CD8-positive, alpha-beta memory T cell (primary cell): ENCODE results near the gene GTF2A2. TPM values are rescaled to one million over a fixed set of nuclear protein-coding genes. Genes with fewer than 3 reads are reported as not detected.

Experiments
- CTCF ChIA-PET: fragments of 350-600 bp; sonication (Branson Sonifier 250); formaldehyde crosslinking; loops from one replicate; lab custom pipeline; 2021; ENCODE audit warnings: antibody characterized with exemption; lab: Charles Lee
- POLR2A ChIA-PET: fragments of 350-600 bp; sonication (Branson Sonifier 250); formaldehyde crosslinking; loops from one replicate; lab custom pipeline; 2021; ENCODE audit warnings: antibody characterized with exemption; lab: Charles Lee
- DNase-seq, 5 donors: peaks; one replicate each; pipeline versions ENCODE4 v3.0.0 to v3.0.0-alpha.2; 2020 to 2022; ENCODE audit warnings: mixed read lengths in 1 of 5
- H3K27ac ChIP-seq: one replicate; pipeline ENCODE4 v1.7.0; 2013; ENCODE audit warnings: low read depth, mild to moderate bottlenecking, low read length, moderate library complexity
- H3K27me3 ChIP-seq: 2 replicates; pipeline ENCODE4 v1.7.0; 2013; ENCODE audit warnings: low read length, mild to moderate bottlenecking; ENCODE audit not compliant: insufficient read depth, poor library complexity, severe bottlenecking
- H3K36me3 ChIP-seq: 2 replicates; pipeline ENCODE4 v1.7.0; 2013; ENCODE audit warnings: mild to moderate bottlenecking, low read length, moderate library complexity; ENCODE audit not compliant: insufficient read depth
- H3K4me1 ChIP-seq: 2 replicates; pipeline ENCODE4 v1.7.0; 2013; ENCODE audit warnings: mild to moderate bottlenecking, low read length, moderate library complexity; ENCODE audit not compliant: insufficient read depth
- H3K4me3 ChIP-seq: 2 replicates; pipeline ENCODE4 v1.7.0; 2013; ENCODE audit warnings: mild to moderate bottlenecking, low read length
- H3K9me3 ChIP-seq: 2 replicates; pipeline ENCODE4 v1.7.0; 2013; ENCODE audit warnings: mild to moderate bottlenecking, low read length
- H3K27ac Mint-ChIP-seq, 8 donors: one replicate each; pipeline ENCODE4 v1.8.0; 2020 to 2021; ENCODE audit warnings: mixed read lengths in 8 of 8, mild to moderate bottlenecking in 6 of 8, inconsistent platforms in 3 of 8, moderate library complexity in 3 of 8
- H3K27me3 Mint-ChIP-seq, 2 donors: one replicate each; pipeline ENCODE4 v1.8.0; 2020 to 2021; ENCODE audit warnings: mixed read lengths in 2 of 2, mild to moderate bottlenecking in 1 of 2, moderate library complexity in 1 of 2
- H3K36me3 Mint-ChIP-seq, 3 donors: one replicate each; pipeline ENCODE4 v1.8.0; 2020 to 2021; ENCODE audit warnings: mixed read lengths in 3 of 3, inconsistent platforms in 1 of 3, mild to moderate bottlenecking in 1 of 3
- H3K4me1 Mint-ChIP-seq, 3 donors: one replicate each; pipeline ENCODE4 v1.8.0; 2020 to 2021; ENCODE audit warnings: mixed read lengths in 3 of 3, inconsistent platforms in 1 of 3, mild to moderate bottlenecking in 1 of 3
- H3K4me3 Mint-ChIP-seq, 7 donors: one replicate each; pipeline ENCODE4 v1.8.0; 2020 to 2021; ENCODE audit warnings: mixed read lengths in 7 of 7, mild to moderate bottlenecking in 6 of 7, moderate library complexity in 4 of 7, inconsistent platforms in 2 of 7
- H3K9me3 Mint-ChIP-seq, 5 donors: one replicate each; pipeline ENCODE4 v1.8.0; 2020 to 2022; ENCODE audit warnings: mixed read lengths in 5 of 5, mild to moderate bottlenecking in 3 of 5, moderate library complexity in 2 of 5, inconsistent platforms in 1 of 5
- polyA plus RNA-seq: library from polyadenylated mRNA; unstranded; fragments of 300-500 nt; fragmentation: Illumina TruSeq; gene quantifications from one replicate; pipeline ENCODE4 v1.2.3, GENCODE V29; 2021
- total RNA-seq, 2 experiments: library from RNA; stranded (reverse); gene quantifications; one replicate each; pipeline ENCODE4 v1.2.3, GENCODE V29; 2021

GTF2A2 gene
- total and polyA plus RNA-seq, 3 experiments from 2014 or later, result 134 to 230 (median 228) TPM

DNA sequence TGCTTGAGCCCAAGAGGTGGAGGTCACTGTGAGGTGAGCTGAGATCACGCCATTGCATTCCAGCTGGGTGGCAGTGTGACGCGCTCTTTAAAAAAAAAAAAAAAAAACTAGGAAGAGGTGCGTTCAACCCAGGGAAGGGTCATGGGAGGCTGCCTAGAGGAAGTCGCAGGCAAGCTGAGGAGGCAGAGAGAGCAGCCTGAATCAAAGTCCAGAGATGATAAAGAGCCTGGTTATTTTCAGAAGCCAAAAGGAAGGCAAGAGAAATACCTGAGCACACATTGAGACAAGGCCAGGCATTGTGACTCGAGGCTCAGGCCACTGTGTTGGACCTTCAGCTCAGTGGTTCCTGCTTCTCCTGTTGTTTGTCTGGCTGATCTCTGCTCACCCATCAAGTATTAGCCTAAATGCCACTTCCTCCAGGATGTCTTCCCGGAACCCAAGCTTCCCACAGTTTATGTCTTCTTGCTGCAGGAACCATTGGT lies 61.8 kb downstream of the GTF2A2 start:
- DNase-seq, result no peak
- Mint-ChIP-seq H3K36me3 (peaks cover 0 to 5% (median 2%) of the 10 kb centered on the region in 3 donors), H3K27me3 (peaks cover 10 to 23% of the 10 kb centered on the region in 2 donors), H3K27ac (no peak overlapping the region), H3K9me3 (peaks cover 0 to 4% (median 0%) of the 10 kb centered on the region in 5 donors), H3K4me3 (no peak overlapping the region), H3K4me1 (peaks cover 0 to 10% (median 9%) of the 10 kb centered on the region in 3 donors)
- Histone ChIP-seq H3K4me3 (no peak overlapping the region), H3K36me3 (no peaks in the 10 kb centered on the region), H3K4me1 (no peaks in the 10 kb centered on the region), H3K27ac (no peak overlapping the region), H3K27me3 (no peaks in the 10 kb centered on the region), H3K9me3 (no peaks in the 10 kb centered on the region)
- CTCF ChIA-PET, result no interaction called here
- POLR2A ChIA-PET, result no interaction called here

DNA sequence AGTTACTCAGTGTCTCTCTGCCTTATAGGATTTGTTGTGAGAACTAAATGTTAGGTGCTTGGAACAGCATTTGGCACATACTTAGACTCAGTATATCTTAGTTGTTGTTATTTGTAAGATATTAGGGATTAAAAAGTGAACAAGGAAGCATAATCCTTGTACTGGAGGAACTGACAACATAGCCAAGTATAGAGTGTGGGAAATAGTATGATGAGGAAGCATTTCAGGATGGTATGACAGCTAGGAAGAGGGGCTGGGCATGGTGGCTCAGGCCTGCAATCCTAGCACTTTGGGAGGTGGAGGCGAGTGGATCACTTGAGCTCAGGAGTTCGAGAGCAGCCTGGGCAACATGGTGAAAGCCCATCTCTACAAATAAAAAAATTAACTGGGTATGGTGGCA lies 62.3 kb downstream of the GTF2A2 start:
- ChIA-PET POLR2A (no interaction called here), CTCF (no interaction called here)
- H3K4me3 Mint-ChIP-seq, result no peak overlapping the region
- H3K36me3 ChIP-seq, result no peaks in the 10 kb centered on the region
- H3K4me3 ChIP-seq, result no peak overlapping the region
- H3K4me1 ChIP-seq, result no peaks in the 10 kb centered on the region
- peaks cover 2 to 13% (median 12%) of the 10 kb centered on the region in 3 donors for H3K4me1 Mint-ChIP-seq
- peaks cover 0 to 3% (median under 1%) of the 10 kb centered on the region in 3 donors for H3K36me3 Mint-ChIP-seq
- H3K27me3 ChIP-seq, result no peaks in the 10 kb centered on the region
- no peaks in the 10 kb centered on the region for H3K9me3 ChIP-seq
- H3K27ac ChIP-seq, result no peak overlapping the region
- H3K27ac Mint-ChIP-seq, result no peak overlapping the region
- H3K9me3 Mint-ChIP-seq, result peaks cover 0 to 2% (median 0%) of the 10 kb centered on the region in 5 donors
- H3K27me3 Mint-ChIP-seq, result peaks cover 12 to 22% of the 10 kb centered on the region in 2 donors
- DNase-seq, result no peak

DNA sequence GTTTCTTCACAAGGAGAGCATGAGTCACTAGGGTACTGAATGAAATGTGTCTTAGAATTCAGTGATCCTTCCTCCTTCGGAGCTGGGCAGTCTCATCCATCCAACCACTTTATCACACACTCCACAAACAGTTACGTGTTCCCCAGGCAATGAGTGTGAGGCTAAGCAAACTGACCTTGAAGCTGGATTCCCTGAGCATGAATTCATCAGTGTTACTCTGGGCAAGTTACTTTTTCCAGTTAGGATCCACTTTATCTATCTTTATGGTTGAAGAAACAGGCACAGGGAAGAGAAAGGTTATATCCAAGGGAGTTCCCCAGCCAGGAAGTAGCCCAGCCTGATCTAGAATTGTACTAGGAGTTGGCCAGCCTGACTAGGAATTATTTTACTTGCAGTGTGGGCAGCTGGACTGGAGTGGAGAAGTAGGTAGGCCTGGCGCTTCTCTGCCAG lies 62.8 kb downstream of the GTF2A2 start:
- Histone ChIP-seq H3K36me3 (no peaks in the 10 kb centered on the region), H3K4me3 (no peak overlapping the region), H3K27ac (no peak overlapping the region), H3K4me1 (no peaks in the 10 kb centered on the region), H3K27me3 (no peaks in the 10 kb centered on the region), H3K9me3 (no peaks in the 10 kb centered on the region)
- Mint-ChIP-seq H3K4me3 (no peak overlapping the region), H3K9me3 (no peaks in the 10 kb centered on the region), H3K4me1 (peaks cover 2 to 14% (median 14%) of the 10 kb centered on the region in 3 donors), H3K27me3 (peaks cover 11 to 22% of the 10 kb centered on the region in 2 donors), H3K27ac (no peak overlapping the region), H3K36me3 (no peaks in the 10 kb centered on the region)
- CTCF ChIA-PET, result interaction anchor here (1.1 kb wide), 1 partner anchor 11 kb away, joined by 3 read pairs; no protein-coding TSS in a partner anchor
- POLR2A ChIA-PET, result no interaction called here
- no peak for DNase-seq

DNA sequence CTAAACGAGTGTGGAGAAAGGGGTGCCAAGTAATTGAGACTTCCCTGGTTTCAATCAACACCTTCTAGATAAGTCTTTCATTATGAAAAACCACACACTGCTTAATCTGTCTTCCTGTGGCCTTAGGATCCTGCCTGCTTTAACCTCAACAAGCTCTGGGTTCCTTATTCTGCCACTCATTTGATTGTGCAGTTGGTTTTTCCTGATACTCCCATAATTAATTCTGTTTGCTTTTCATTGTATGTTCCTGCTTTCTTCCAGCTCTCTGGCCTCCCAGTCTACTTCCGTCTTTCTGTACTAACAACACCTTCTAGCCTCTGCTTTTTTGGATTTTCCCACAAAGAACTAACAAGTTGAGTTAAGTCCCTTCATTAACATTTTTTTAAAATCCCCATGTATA lies 66.0 kb downstream of the GTF2A2 start:
- Mint-ChIP-seq H3K9me3 (no peaks in the 10 kb centered on the region), H3K4me3 (no peak overlapping the region), H3K4me1 (peaks cover 2 to 14% (median 14%) of the 10 kb centered on the region in 3 donors), H3K27me3 (peaks cover 4 to 15% of the 10 kb centered on the region in 2 donors), H3K36me3 (no peaks in the 10 kb centered on the region), H3K27ac (no peak overlapping the region)
- CTCF ChIA-PET, result no interaction called here
- no peaks in the 10 kb centered on the region for H3K4me1 ChIP-seq
- no peaks in the 10 kb centered on the region for H3K9me3 ChIP-seq
- no peaks in the 10 kb centered on the region for H3K27me3 ChIP-seq
- POLR2A ChIA-PET, result interaction anchor here (0.7 kb wide), 1 partner anchor 17 kb away, joined by 9 read pairs; no protein-coding TSS in a partner anchor
- H3K27ac ChIP-seq, result no peak overlapping the region
- H3K36me3 ChIP-seq, result no peaks in the 10 kb centered on the region
- no peak for DNase-seq
- no peak overlapping the region for H3K4me3 ChIP-seq

DNA sequence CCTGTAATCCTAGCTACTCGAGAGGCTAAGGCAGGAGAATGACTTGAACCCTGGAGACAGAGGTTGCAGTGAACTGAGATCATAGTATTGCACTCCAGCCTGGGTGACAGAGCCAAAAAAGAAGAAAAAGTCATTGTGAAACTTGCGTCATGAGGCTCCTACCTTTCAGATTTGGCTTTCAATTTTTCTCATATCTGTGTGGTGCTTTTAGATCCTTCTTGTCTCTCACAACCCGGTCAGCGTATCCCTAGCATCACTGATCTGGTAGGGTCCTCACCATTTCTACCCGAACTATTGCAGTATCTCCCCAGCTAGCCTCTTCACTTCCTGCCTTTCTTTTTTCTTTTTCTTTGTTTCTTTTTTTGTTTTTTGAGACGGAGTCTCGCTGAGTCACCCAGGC lies 67.3 kb downstream of the GTF2A2 start:
- peak overlapping the region in 3 of 7 donors; percentile 29 to 69 (median 55) for H3K4me3 Mint-ChIP-seq
- peaks cover 4 to 15% of the 10 kb centered on the region in 2 donors for H3K27me3 Mint-ChIP-seq
- no peak for DNase-seq
- ChIA-PET POLR2A (no interaction called here), CTCF (no interaction called here)
- Histone ChIP-seq H3K27me3 (no peaks in the 10 kb centered on the region), H3K4me1 (no peaks in the 10 kb centered on the region), H3K4me3 (no peak overlapping the region), H3K36me3 (no peaks in the 10 kb centered on the region), H3K9me3 (no peaks in the 10 kb centered on the region), H3K27ac (no peak overlapping the region)
- no peaks in the 10 kb centered on the region for H3K36me3 Mint-ChIP-seq
- H3K4me1 Mint-ChIP-seq, result peaks cover 2 to 14% (median 14%) of the 10 kb centered on the region in 3 donors
- no peaks in the 10 kb centered on the region for H3K9me3 Mint-ChIP-seq
- peak overlapping the region in 1 of 8 donors; percentile 62 for H3K27ac Mint-ChIP-seq

Other genes with a start within 250 kb of the GTF2A2 start
- gene FAM81A, start 219.3 kb downstream of the GTF2A2 start, total RNA-seq, result under 1 TPM; 0.83 to 0.97 TPM
- not detected for gene FAM81A, start 219.3 kb downstream of the GTF2A2 start, polyA plus RNA-seq
- not detected for gene GCNT3, start 45.7 kb downstream of the GTF2A2 start, total RNA-seq
- not detected for gene GCNT3, start 45.7 kb downstream of the GTF2A2 start, polyA plus RNA-seq
- 10 to 100 TPM; 62.7 to 65.2 TPM for gene BNIP2, start 31.8 kb upstream of the GTF2A2 start, total RNA-seq
- 107 TPM for gene BNIP2, start 31.8 kb upstream of the GTF2A2 start, polyA plus RNA-seq